GM12878 (cell line): ENCODE results near the gene BRD9. TPM values are rescaled to one million over a fixed set of nuclear protein-coding genes. Genes with fewer than 3 reads are reported as not detected.

Experiments
- ATAC-seq: fragments of 200-7000 bp; cut with Tn5 transposase; 3 replicates; pipeline ENCODE4 v1.9.1; 2020; ENCODE audit warnings: mild to moderate bottlenecking, moderate library complexity
- BruUV-seq: library from RNA; stranded (reverse); fragments of 400-500 nt; replicated peaks from 2 replicates; lab custom pipeline; 2021; lab: Mats Ljungman, UMichigan
- CTCF ChIA-PET: fragments of 300-600 bp; sonication (Branson Sonifier 250); formaldehyde crosslinking; extraction: SDS; loops from one replicate; lab custom pipeline; 2021; ENCODE audit warnings: inconsistent platforms; lab: Yijun Ruan, JAX
- POLR2A ChIA-PET: fragments of 350-600 bp; formaldehyde crosslinking; extraction: SDS; loops from one replicate; lab custom pipeline; 2021; ENCODE audit warnings: inconsistent platforms; lab: Charles Lee
- RAD21 ChIA-PET: fragments of 300-600 bp; sonication (Branson Sonifier 250); formaldehyde crosslinking; loops from one replicate; lab custom pipeline; 2023; ENCODE audit warnings: antibody characterized with exemption; ENCODE audit not compliant: unreplicated experiment; lab: Charles Lee
- SMC1A ChIA-PET: fragments of 300-600 bp; sonication (Branson Sonifier 250); formaldehyde crosslinking; loops from one replicate; lab custom pipeline; 2023; ENCODE audit not compliant: unreplicated experiment, uncharacterized antibody; lab: Charles Lee
- DNase-seq: peaks from one replicate; pipeline ENCODE4 v3.0.0-alpha.2; 2011; ENCODE audit warnings: low read depth, low spot score
- FAIRE-seq: peaks from 3 replicates; lab custom pipeline; 2011; peaks lifted over from hg19 to GRCh38; lab: Jason Lieb, UNC
- H2AFZ ChIP-seq: 2 replicates; pipeline ENCODE4 v1.6.0; 2011; ENCODE audit warnings: low read depth, low read length, control low read depth; ENCODE audit not compliant: control insufficient read depth
- H3K27ac ChIP-seq: 2 replicates; pipeline ENCODE4 v1.5.1; 2011; ENCODE audit warnings: control low read depth; ENCODE audit not compliant: control insufficient read depth, insufficient read depth
- H3K27me3 ChIP-seq, 2 experiments: replicated peaks in 1 of 2; 2 replicates each; pipeline versions ENCODE4 v1.6.0 to v1.6.1; 2011; ENCODE audit warnings: low read length in 1 of 2; ENCODE audit not compliant: control insufficient read depth in 2 of 2, insufficient read depth in 2 of 2
- H3K36me3 ChIP-seq, 2 experiments: 2 replicates each; pipeline ENCODE4 v1.5.1; 2011; ENCODE audit warnings: low read length in 1 of 2; ENCODE audit not compliant: control insufficient read depth in 2 of 2, insufficient read depth in 2 of 2
- H3K4me1 ChIP-seq: 2 replicates; pipeline ENCODE4 v1.6.1; 2011; ENCODE audit warnings: mild to moderate bottlenecking, low read length, moderate library complexity, mixed read lengths; ENCODE audit not compliant: control insufficient read depth, insufficient read depth
- H3K4me2 ChIP-seq: 2 replicates; pipeline ENCODE4 v1.6.0; 2011; ENCODE audit warnings: control low read depth; ENCODE audit not compliant: control insufficient read depth, insufficient read depth
- H3K4me3 ChIP-seq: fragments of 200-600 bp; sonication (generic); 2 replicates; pipeline ENCODE4 v1.5.1; 2016
- H3K79me2 ChIP-seq: 2 replicates; pipeline ENCODE4 v1.6.0; 2011; ENCODE audit warnings: low read length; ENCODE audit not compliant: control insufficient read depth, insufficient read depth
- H3K9ac ChIP-seq: 2 replicates; pipeline ENCODE4 v1.8.0; 2011; ENCODE audit warnings: low read length, control low read depth, mixed read lengths; ENCODE audit not compliant: control insufficient read depth, insufficient read depth
- H3K9me3 ChIP-seq: replicated peaks from 3 replicates; pipeline ENCODE4 v1.5.1; 2011; ENCODE audit warnings: mild to moderate bottlenecking, low read length; ENCODE audit not compliant: control insufficient read depth, insufficient read depth
- H4K20me1 ChIP-seq: 2 replicates; pipeline ENCODE4 v1.6.0; 2011; ENCODE audit not compliant: control insufficient read depth, insufficient read depth
- ASH2L ChIP-seq: fragments of 300-600, 200-600 bp; sonication (generic); IDR thresholded peaks from 2 replicates; pipeline ENCODE4 v1.6.1; 2017; ENCODE audit warnings: low read depth, mild to moderate bottlenecking, borderline replicate concordance
- CBFB ChIP-seq: IDR thresholded peaks from 2 replicates; pipeline ENCODE4 v1.6.1; 2016; ENCODE audit warnings: antibody characterized with exemption, low read depth
- GATAD2B ChIP-seq: fragments of 450-650 bp; conservative IDR thresholded peaks from 2 replicates; pipeline ENCODE4 v1.6.1; 2017; ENCODE audit warnings: low read depth, mild to moderate bottlenecking, moderate library complexity
- HDGF ChIP-seq: fragments of 450-650 bp; IDR thresholded peaks from 2 replicates; pipeline ENCODE4 v1.6.1; 2016; ENCODE audit warnings: antibody characterized with exemption
- IRF5 ChIP-seq: fragments of 450-650 bp; IDR thresholded peaks from 2 replicates; pipeline ENCODE4 v1.6.1; 2017; ENCODE audit warnings: borderline replicate concordance
- LARP7 ChIP-seq: fragments of 450-650 bp; IDR thresholded peaks from 2 replicates; pipeline ENCODE4 v1.6.1; 2017; ENCODE audit warnings: mild to moderate bottlenecking
- NR2C2 ChIP-seq: IDR thresholded peaks from 2 replicates; pipeline ENCODE4 v1.6.1; 2011; ENCODE audit warnings: borderline replicate concordance, low read depth; ENCODE audit not compliant: control insufficient read depth, insufficient read length
- PAX8 ChIP-seq: fragments of 450-650 bp; IDR thresholded peaks from 2 replicates; pipeline ENCODE4 v1.6.1; 2017; ENCODE audit warnings: mild to moderate bottlenecking, moderate library complexity
- PBX3 ChIP-seq: IDR thresholded peaks from 2 replicates; pipeline ENCODE4 v1.6.1; 2011; ENCODE audit warnings: mild to moderate bottlenecking, low read depth, low read length, moderate library complexity; ENCODE audit not compliant: insufficient replicate concordance
- POLR2A ChIP-seq: IDR thresholded peaks from 2 replicates; pipeline ENCODE4 v1.6.1; 2011; ENCODE audit warnings: low read depth, mild to moderate bottlenecking, low read length
- SMARCA5 ChIP-seq: fragments of 450-650 bp; IDR thresholded peaks from 2 replicates; pipeline ENCODE4 v1.6.1; 2017; ENCODE audit warnings: mild to moderate bottlenecking
- TAF1 ChIP-seq: IDR thresholded peaks from 2 replicates; pipeline ENCODE4 v1.6.1; 2011; ENCODE audit warnings: mild to moderate bottlenecking, low read depth, low read length, borderline replicate concordance
- ZNF217 ChIP-seq: fragments of 450-650 bp; IDR thresholded peaks from 2 replicates; pipeline ENCODE4 v1.6.1; 2017; ENCODE audit warnings: antibody characterized with exemption, mild to moderate bottlenecking
- ZNF274 ChIP-seq: IDR thresholded peaks from one replicate; pipeline ENCODE4 v1.8.0; 2011; ENCODE audit not compliant: insufficient read length, insufficient read depth
- WGBS: methylation state at CpG from one replicate; pipeline ENCODE4 v1.1.6; 2016; ENCODE audit warnings: low lambda C conversion rate; ENCODE audit not compliant: insufficient replicate concordance, insufficient coverage; ENCODE audit errors: missing lambda C conversion rate; 5-methylcytosine and 5-hydroxymethylcytosine counted together
- in situ Hi-C: fragments of 300-500 bp; cut with MboI; formaldehyde crosslinking; loops from 9 replicates; pipeline ENCODE4 v1.14.3; 2018; ENCODE audit warnings: mixed read lengths
- intact Hi-C: fragments of 100-400 bp; cut with micrococcal nuclease; formaldehyde crosslinking; loops from one replicate; pipeline ENCODE4 v1.14.2; 2022; ENCODE audit not compliant: unreplicated experiment
- polyA plus RNA-seq, 11 experiments: library from polyadenylated mRNA; depleted of rRNA in 4 of 11; unstranded in 6 of 11; stranded (reverse) in 5 of 11; fragments of >200 nt; fragmentation: Nextera tagmentation in 4 of 11; fragmentation: Illumina TruSeq in 1 of 11; extraction: Ambion mirVana in 4 of 11; extraction: Trizol in 1 of 11; gene quantifications; 1 replicate in 1 of 11; 2 replicates in 10 of 11; pipeline versions ENCODE4 v1.2.1 to v1.2.3, GENCODE V29; 2011 to 2016; ENCODE audit warnings: inconsistent platforms in 2 of 11, missing spikeins in 2 of 11, low read depth in 1 of 11
- total RNA-seq, 4 experiments: library from RNA; depleted of rRNA in 3 of 4; stranded (reverse); fragments of >200 nt in 3 of 4; fragmentation: Illumina TruSeq in 1 of 4; extraction: Trizol in 1 of 4; gene quantifications; 2 replicates each; pipeline versions ENCODE4 v1.2.1 to v1.2.3, GENCODE V29; 2013 to 2021

BRD9 gene
- total and polyA plus RNA-seq, 10 of the 15 experiments (the other 5 are each of a cell fraction or from before 2014, with no cell fraction given) = 2.0 to 48.6 (median 32.4) TPM

- FAIRE-seq = no peak
- ATAC-seq = no peak
- Histone ChIP-seq H3K4me2 (no peak overlapping the region), H3K27me3 (no peaks in the 10 kb centered on the region), H3K4me1 (no peaks in the 10 kb centered on the region), H3K9me3 (no peaks in the 10 kb centered on the region), H3K36me3 (peaks cover 24 to 33% of the 10 kb centered on the region in 2 experiments; a peak in 3 of 4 replicates)
- CTCF ChIA-PET = no interaction called here
- intact Hi-C loops = no loop called here
- WGBS = 96% methylated on average over 28 of the region's 28 CpGs
- DNase-seq = no peak
- BruUV-seq = no TSS peak
- POLR2A ChIA-PET = no interaction called here
- SMC1A ChIA-PET = no interaction called here
- TF ChIP-seq IRF5 (no peak), POLR2A (peak; percentile 48)
- TF ChIP-seq, all 136 proteins: peak for 1
- Histone ChIP-seq H2AFZ (no peak overlapping the region), H3K9ac (no peak overlapping the region), H3K79me2 (no peaks in the 10 kb centered on the region), H3K4me3 (no peak overlapping the region), H3K27ac (no peak overlapping the region), H4K20me1 (0 out of 2 replicates have a peak, but pooled peaks cover 3% of the 10 kb centered on the region)
- in situ Hi-C loops = no loop called here
- RAD21 ChIA-PET = no interaction called here
Observed at GRCh38 chr5:876398-877365, 15.9 kb downstream of the BRD9 start.

- Histone ChIP-seq H3K4me3 (no peak overlapping the region), H3K79me2 (no peaks in the 10 kb centered on the region), H3K4me2 (no peak overlapping the region), H2AFZ (no peak overlapping the region), H3K27ac (no peak overlapping the region), H4K20me1 (0 out of 2 replicates have a peak, but pooled peaks cover 3% of the 10 kb centered on the region), H3K27me3 (no peaks in the 10 kb centered on the region), H3K9me3 (no peaks in the 10 kb centered on the region), H3K4me1 (no peaks in the 10 kb centered on the region), H3K9ac (no peak overlapping the region), H3K36me3 (peaks cover 19 to 30% of the 10 kb centered on the region in 2 experiments; a peak in 3 of 4 replicates)
- in situ Hi-C loops = no loop called here
- no peak for DNase-seq
- RAD21 ChIA-PET = no interaction called here
- CTCF ChIA-PET = no interaction called here
- BruUV-seq = no TSS peak
- ATAC-seq = no peak
- WGBS = 97% methylated on average over 24 of the region's 24 CpGs
- SMC1A ChIA-PET = no interaction called here
- intact Hi-C loops = no loop called here
- FAIRE-seq = no peak
- POLR2A ChIA-PET = no interaction called here
- TF ChIP-seq NR2C2 (no peak), TAF1 (no peak), ZNF217 (no peak), PAX8 (no peak), IRF5 (no peak), CBFB (no peak), GATAD2B (no peak), ZNF274 (no peak), LARP7 (no peak), PBX3 (no peak), SMARCA5 (no peak), HDGF (no peak), ASH2L (no peak)
Observed at GRCh38 chr5:875931-876330, 16.7 kb downstream of the BRD9 start.
